SK-N-SH (cell line): Measurements from ENCODE around the gene PHC3. TPM values are rescaled to one million over a fixed set of nuclear protein-coding genes. Genes with fewer than 3 reads are reported as not detected.

Source experiments
- CTCF ChIA-PET: fragments of 300-600, 350-600 bp; formaldehyde crosslinking; extraction: SDS; loops from one replicate; lab custom pipeline; 2021; lab: Yijun Ruan, JAX
- POLR2A ChIA-PET: fragments of 350-600 bp; sonication (Branson Sonifier 250); formaldehyde crosslinking; extraction: SDS; loops from one replicate; lab custom pipeline; 2020; ENCODE audit warnings: antibody characterized with exemption, inconsistent platforms; lab: Yijun Ruan, JAX
- DNase-seq: peaks from one replicate; pipeline ENCODE4 v3.0.0; 2012
- H2AFZ ChIP-seq: fragments of 200-600 bp; sonication (generic); 2 replicates; pipeline ENCODE4 v1.8.1; 2016; ENCODE audit warnings: antibody characterized with exemption, mild to moderate bottlenecking, low read depth
- H3F3A ChIP-seq: fragments of 200-600 bp; sonication (generic); replicated peaks from 2 replicates; pipeline ENCODE3; 2016; ENCODE audit warnings: antibody characterized with exemption, mild to moderate bottlenecking; ENCODE audit not compliant: insufficient read depth
- H3K27ac ChIP-seq, 2 experiments: fragments of 200-500 bp in 1 of 2; fragments of 200-600 bp in 1 of 2; sonication (Bioruptor generic) in 1 of 2; sonication (generic), shearing (Covaris generic) in 1 of 2; 2 replicates each; pipeline versions ENCODE4 v1.5.1 to v1.6.1; 2014 to 2016; ENCODE audit warnings: low read depth in 2 of 2, inconsistent platforms in 1 of 2, low read length in 1 of 2, mild to moderate bottlenecking in 1 of 2, mixed read lengths in 1 of 2
- H3K27me3 ChIP-seq: fragments of 200-600 bp; sonication (generic), shearing (Covaris generic); 2 replicates; pipeline ENCODE4 v1.6.1; 2016; ENCODE audit warnings: mixed run types; ENCODE audit not compliant: insufficient read depth
- H3K36me3 ChIP-seq, 2 experiments: fragments of 200-500 bp in 1 of 2; fragments of 200-600 bp in 1 of 2; sonication (Bioruptor generic) in 1 of 2; sonication (generic) in 1 of 2; replicated peaks in 1 of 2; 2 replicates each; pipeline versions ENCODE3 to v1.5.1; 2014 to 2016; ENCODE audit warnings: low read length in 1 of 2, mild to moderate bottlenecking in 1 of 2; ENCODE audit not compliant: insufficient read depth in 2 of 2, control insufficient read depth in 1 of 2
- H3K4me1 ChIP-seq, 2 experiments: fragments of 200-500 bp in 1 of 2; fragments of 200-600 bp in 1 of 2; sonication (Bioruptor generic) in 1 of 2; sonication (generic), shearing (Covaris generic) in 1 of 2; 2 replicates each; pipeline versions ENCODE4 v1.5.1 to v1.6.1; 2014 to 2016; ENCODE audit warnings: low read depth in 1 of 2, low read length in 1 of 2, mixed run types in 1 of 2; ENCODE audit not compliant: insufficient read depth in 2 of 2, control insufficient read depth in 1 of 2
- H3K4me2 ChIP-seq: fragments of 200-600 bp; sonication (generic), shearing (Covaris generic); 2 replicates; pipeline ENCODE4 v1.6.1; 2017; ENCODE audit warnings: mixed run types
- H3K4me3 ChIP-seq, 2 experiments: fragments of 200-500 bp in 1 of 2; fragments of 200-600 bp in 1 of 2; sonication (Bioruptor generic) in 1 of 2; sonication (generic), shearing (Covaris generic) in 1 of 2; 2 replicates each; pipeline versions ENCODE4 v1.5.1 to v1.8.1; 2014 to 2016; ENCODE audit warnings: low read depth in 2 of 2, inconsistent platforms in 1 of 2, low read length in 1 of 2, mild to moderate bottlenecking in 1 of 2, mixed read lengths in 1 of 2, moderate library complexity in 1 of 2
- H3K79me2 ChIP-seq: fragments of 200-600 bp; sonication (generic); 2 replicates; pipeline ENCODE4 v1.8.1; 2017; ENCODE audit warnings: mild to moderate bottlenecking; ENCODE audit not compliant: insufficient read depth
- H3K9ac ChIP-seq: fragments of 200-600 bp; sonication (generic); 2 replicates; pipeline ENCODE4 v1.6.1; 2017; ENCODE audit warnings: mixed run types
- H3K9me2 ChIP-seq: fragments of 200-600 bp; sonication (generic); 2 replicates; pipeline ENCODE4 v1.6.1; 2017; ENCODE audit warnings: mixed run types
- H3K9me3 ChIP-seq: fragments of 200-600 bp; sonication (generic); 2 replicates; pipeline ENCODE4 v1.6.1; 2017; ENCODE audit warnings: mixed run types, mild to moderate bottlenecking, moderate library complexity
- H4K20me1 ChIP-seq: fragments of 200-600 bp; sonication (generic); 2 replicates; pipeline ENCODE4 v1.6.1; 2017; ENCODE audit warnings: mild to moderate bottlenecking, mixed run types; ENCODE audit not compliant: insufficient read depth
- CHD2 ChIP-seq: fragments of 150-350 bp; IDR thresholded peaks from 2 replicates; pipeline ENCODE4 v1.6.1; 2018; ENCODE audit warnings: low read length; ENCODE audit not compliant: partially characterized antibody
- CTCF ChIP-seq: fragments of 200-600 bp; sonication (generic); IDR thresholded peaks from 2 replicates; pipeline ENCODE4 v1.6.1; 2017; ENCODE audit warnings: antibody characterized with exemption, mild to moderate bottlenecking, moderate library complexity
- EP300 ChIP-seq, 2 experiments: IDR thresholded peaks; 2 replicates each; pipeline versions ENCODE4 v1.4.0 to v1.6.1; 2012; ENCODE audit warnings: borderline replicate concordance in 1 of 2, low read depth in 1 of 2, low read length in 1 of 2
- FOSL2 ChIP-seq: IDR thresholded peaks from 2 replicates; pipeline ENCODE4 v1.4.0; 2012; ENCODE audit warnings: low read depth, mild to moderate bottlenecking, moderate library complexity, borderline replicate concordance
- GATA2 ChIP-seq: sonication (generic); formaldehyde crosslinking; IDR thresholded peaks from 2 replicates; pipeline ENCODE4 v1.5.0; 2020; ENCODE audit warnings: mild to moderate bottlenecking, missing genetic modification reagents
- MEF2A ChIP-seq: IDR thresholded peaks from 2 replicates; pipeline ENCODE4 v1.4.0; 2012; ENCODE audit warnings: low read depth, borderline replicate concordance
- REST ChIP-seq: IDR thresholded peaks from 2 replicates; pipeline ENCODE4 v1.6.1; 2012; ENCODE audit warnings: mild to moderate bottlenecking, low read depth, low read length, moderate library complexity
- RXRA ChIP-seq: IDR thresholded peaks from 2 replicates; pipeline ENCODE4 v1.4.0; 2012; ENCODE audit warnings: low read depth, mild to moderate bottlenecking, borderline replicate concordance
- SIN3A ChIP-seq: IDR thresholded peaks from 2 replicates; pipeline ENCODE4 v1.6.1; 2012; ENCODE audit warnings: low read depth, mild to moderate bottlenecking, low read length, moderate library complexity, borderline replicate concordance
- TAF1 ChIP-seq: IDR thresholded peaks from 2 replicates; pipeline ENCODE4 v1.6.1; 2012; ENCODE audit warnings: low read depth, mild to moderate bottlenecking, low read length, moderate library complexity, borderline replicate concordance
- TCF12 ChIP-seq: IDR thresholded peaks from 2 replicates; pipeline ENCODE4 v1.4.0; 2012
- USF2 ChIP-seq: fragments of 150-350 bp; IDR thresholded peaks from 2 replicates; pipeline ENCODE4 v1.6.1; 2017; ENCODE audit warnings: antibody characterized with exemption, low read length, low read depth, borderline replicate concordance
- WGBS: methylation state at CpG from one replicate; pipeline ENCODE4 v1.1.6; 2017; ENCODE audit warnings: low lambda C conversion rate; 5-methylcytosine and 5-hydroxymethylcytosine counted together
- polyA plus RNA-seq, 3 experiments: library from polyadenylated mRNA; depleted of rRNA; stranded (reverse); fragments of >200 nt; gene quantifications; 2 replicates each; pipeline ENCODE4 v1.2.3, GENCODE V29; 2012

PHC3 gene
- polyA plus RNA-seq, 1 of the 3 experiments (the other 2 are of a cell fraction): 9.2 TPM

- TF ChIP-seq REST: no peak
- TF ChIP-seq CHD2: no peak
- TF ChIP-seq EP300 (IDR thresholded peaks at IDR 0.05; ENCODE audit: borderline replicate concordance in 1 of 2, low read depth in 1 of 2, low read length in 1 of 2): no peak
- TF ChIP-seq SIN3A: no peak
- TF ChIP-seq CTCF: no peak
Measured at GRCh38 chr3:170149016-170149415, 32.5 kb downstream of the PHC3 start (continued).

GRCh38 chr3:170145278-170145677 is 36.3 kb downstream of the PHC3 start:
- H2AFZ ChIP-seq: no peak overlapping the region
- no peaks in the 10 kb centered on the region for H3K4me1 ChIP-seq
- no peaks in the 10 kb centered on the region for H3K27me3 ChIP-seq
- H4K20me1 ChIP-seq: peaks cover 9% of the 10 kb centered on the region; the same call in 1 of the 2 replicates
- no peaks in the 10 kb centered on the region for H3K9me2 ChIP-seq
- CTCF ChIA-PET: interaction anchor here (0.9 kb wide), 1 partner anchor 29 kb away, joined by 4 read pairs; no protein-coding TSS in a partner anchor
- WGBS: 98% methylated on average over 4 of the region's 4 CpGs
- peaks cover 12% of the 10 kb centered on the region for H3F3A ChIP-seq
- POLR2A ChIA-PET: no interaction called here
- no peak overlapping the region for H3K4me3 ChIP-seq
- DNase-seq: no peak
- H3K36me3 ChIP-seq: peaks cover 24 to 74% of the 10 kb centered on the region in 2 experiments
- H3K9me3 ChIP-seq: no peaks in the 10 kb centered on the region
- no peak overlapping the region for H3K9ac ChIP-seq
- no peak overlapping the region for H3K4me2 ChIP-seq
- TF ChIP-seq FOSL2 (no peak), CHD2 (no peak), EP300 (IDR thresholded peaks at IDR 0.05; ENCODE audit: borderline replicate concordance in 1 of 2, low read depth in 1 of 2, low read length in 1 of 2) (no peak), MEF2A (no peak), TAF1 (no peak), RXRA (no peak), TCF12 (no peak), GATA2 (CRISPR knock-in tag) (no peak), USF2 (no peak)
- peaks cover 69% of the 10 kb centered on the region for H3K79me2 ChIP-seq
- no peak overlapping the region for H3K27ac ChIP-seq
